K562 (cell line): ENCODE results near the gene G6PC3. TPM values are rescaled to one million over a fixed set of nuclear protein-coding genes. Genes with fewer than 3 reads are reported as not detected.

Source experiments
- ATAC-seq: fragments of 200-7000 bp; cut with Tn5 transposase; 3 replicates; pipeline ENCODE4 v1.9.1; 2020; ENCODE audit warnings: moderate library complexity
- BruUV-seq: library from RNA; stranded (reverse); fragments of 400-500 nt; replicated peaks from 2 replicates; lab custom pipeline; 2021; lab: Mats Ljungman, UMichigan
- CTCF ChIA-PET: fragments of 300-600 bp; formaldehyde crosslinking; extraction: SDS; loops from one replicate; lab custom pipeline; 2021; ENCODE audit warnings: low intra/inter-chr PET ratio; lab: Yijun Ruan, JAX
- POLR2A ChIA-PET: fragments of 300-600, 350-650 bp; sonication (Branson Sonifier 250); formaldehyde crosslinking; extraction: SDS; loops from one replicate; lab custom pipeline; 2021; ENCODE audit warnings: antibody characterized with exemption, inconsistent platforms; lab: Yijun Ruan, JAX
- DNase-seq, 4 experiments: peaks; one replicate each; pipeline versions ENCODE4 v3.0.0 to v3.0.0-alpha.2; 2011 to 2018; ENCODE audit warnings: low spot score in 3 of 4, mixed read lengths in 3 of 4; ENCODE audit errors: extremely low read depth in 1 of 4
- FAIRE-seq: peaks from 2 replicates; lab custom pipeline; 2011; peaks lifted over from hg19 to GRCh38; lab: Jason Lieb, UNC
- H2AFZ ChIP-seq: 2 replicates; pipeline ENCODE4 v1.6.0; 2011; ENCODE audit warnings: low read depth, low read length, control low read depth, inconsistent platforms
- H3K27ac ChIP-seq: fragments of 200-600 bp; 3 replicates; pipeline ENCODE4 v1.8.0; 2011; ENCODE audit warnings: low read depth, mild to moderate bottlenecking, control low read depth, inconsistent platforms, low read length, moderate library complexity, mixed read lengths; ENCODE audit errors: extremely low read depth
- H3K27me3 ChIP-seq, 2 experiments: fragments of 300-600 bp in 1 of 2; 2 replicates in 1 of 2; 3 replicates in 1 of 2; pipeline versions ENCODE4 v1.6.0 to v1.8.0; 2011; ENCODE audit warnings: inconsistent platforms in 2 of 2, low read length in 2 of 2, mild to moderate bottlenecking in 1 of 2, mixed read lengths in 1 of 2, moderate library complexity in 1 of 2; ENCODE audit not compliant: control insufficient read depth in 2 of 2, insufficient read depth in 2 of 2
- H3K36me3 ChIP-seq: fragments of 300-600 bp; 3 replicates; pipeline ENCODE4 v1.8.0; 2011; ENCODE audit warnings: mild to moderate bottlenecking, low read length, inconsistent platforms; ENCODE audit not compliant: control insufficient read depth, insufficient read depth
- H3K4me1 ChIP-seq, 2 experiments: fragments of 200-600 bp in 1 of 2; replicated peaks in 1 of 2; 2 replicates in 1 of 2; 3 replicates in 1 of 2; pipeline versions ENCODE4 v1.5.1 to v1.8.0; 2011; ENCODE audit warnings: inconsistent platforms in 2 of 2, low read length in 2 of 2, mild to moderate bottlenecking in 1 of 2, mixed read lengths in 1 of 2, moderate library complexity in 1 of 2; ENCODE audit not compliant: control insufficient read depth in 2 of 2, insufficient read depth in 2 of 2
- H3K4me2 ChIP-seq: 2 replicates; pipeline ENCODE4 v1.6.1; 2011; ENCODE audit warnings: low read length, control low read depth, inconsistent platforms, mixed read lengths; ENCODE audit not compliant: insufficient read depth
- H3K4me3 ChIP-seq: fragments of 200-600 bp; sonication (generic), shearing (Covaris generic); 2 replicates; pipeline ENCODE4 v1.5.1; 2016; ENCODE audit warnings: control low read depth, inconsistent platforms
- H3K79me2 ChIP-seq: fragments of 200-600 bp; 3 replicates; pipeline ENCODE4 v1.8.0; 2011; ENCODE audit warnings: low read length, inconsistent platforms; ENCODE audit not compliant: control insufficient read depth, insufficient read depth
- H3K9ac ChIP-seq, 2 experiments: 2 replicates each; pipeline versions ENCODE4 v1.6.0 to v1.6.1; 2011; ENCODE audit warnings: low read depth in 2 of 2, low read length in 2 of 2, control low read depth in 1 of 2, inconsistent platforms in 1 of 2, mild to moderate bottlenecking in 1 of 2, mixed read lengths in 1 of 2; ENCODE audit not compliant: insufficient read depth in 1 of 2
- H3K9me1 ChIP-seq: one replicate; pipeline ENCODE4 v1.6.0; 2011; ENCODE audit warnings: inconsistent platforms, mild to moderate bottlenecking, low read length, moderate library complexity; ENCODE audit not compliant: control insufficient read depth, insufficient read depth
- H3K9me3 ChIP-seq: replicated peaks from 2 replicates; pipeline ENCODE4 v1.5.1; 2011; ENCODE audit warnings: low read depth, low read length, inconsistent platforms; ENCODE audit not compliant: control insufficient read depth, insufficient read depth
- H4K20me1 ChIP-seq: replicated peaks from 2 replicates; pipeline ENCODE4 v1.6.1; 2011; ENCODE audit warnings: low read length, inconsistent platforms, mixed read lengths; ENCODE audit not compliant: control insufficient read depth, insufficient read depth
- ETS2 ChIP-seq: IDR thresholded peaks from 2 replicates; pipeline ENCODE4 v1.6.1; 2016; ENCODE audit warnings: borderline replicate concordance, missing genetic modification characterization, mild to moderate bottlenecking, moderate library complexity, missing compliant biosample characterization; ENCODE audit not compliant: poor library complexity, severe bottlenecking
- GTF2E2 ChIP-seq: fragments of 200-800 bp; sonication (Bioruptor generic); IDR thresholded peaks from 2 replicates; pipeline ENCODE4 v1.6.1; 2016; ENCODE audit warnings: missing genetic modification characterization, missing compliant biosample characterization
- SUPT5H ChIP-seq: fragments of 450-650 bp; IDR thresholded peaks from 2 replicates; pipeline ENCODE4 v1.6.1; 2016
- ZNF431 ChIP-seq: sonication (generic); formaldehyde crosslinking; IDR thresholded peaks from 2 replicates; pipeline ENCODE4 v1.8.0; 2022; ENCODE audit warnings: mild to moderate bottlenecking, missing genetic modification reagents
- ZNF445 ChIP-seq: fragments of 250-450 bp; sonication (Bioruptor Pico); IDR thresholded peaks from 2 replicates; pipeline ENCODE4 v1.4.0; 2020; ENCODE audit warnings: low read depth, mild to moderate bottlenecking, moderate library complexity
- ZNF764 ChIP-seq: fragments of 250-450 bp; sonication (Bioruptor Pico); IDR thresholded peaks from 2 replicates; pipeline ENCODE4 v1.4.0; 2020; ENCODE audit warnings: low read depth, mild to moderate bottlenecking, moderate library complexity
- WGBS: fragments of 100-300 bp; shearing (Covaris generic); methylation state at CpG from one replicate; pipeline ENCODE4 v1.1.6; 2016; ENCODE audit warnings: low coverage, mixed read lengths; ENCODE audit not compliant: insufficient coverage; ENCODE audit errors: missing lambda C conversion rate; 5-methylcytosine and 5-hydroxymethylcytosine counted together
- in situ Hi-C: fragments of 300-500 bp; cut with MboI; formaldehyde crosslinking; loops from 4 replicates; pipeline ENCODE4 v1.15.0; 2018; ENCODE audit warnings: inconsistent platforms, mixed read lengths
- intact Hi-C: fragments of 100-400 bp; cut with micrococcal nuclease; formaldehyde crosslinking; loops from 2 replicates; pipeline ENCODE4 v1.14.2; 2022
- polyA plus RNA-seq, 8 experiments: library from polyadenylated mRNA; depleted of rRNA in 4 of 8; stranded (reverse) in 5 of 8; unstranded in 3 of 8; fragments of >200 nt; fragmentation: Nextera tagmentation in 2 of 8; fragmentation: Illumina TruSeq in 1 of 8; extraction: Ambion mirVana in 2 of 8; extraction: Trizol in 1 of 8; gene quantifications; 2 replicates each; pipeline versions ENCODE4 v1.2.1 to v1.2.3, GENCODE V29; 2011 to 2014; ENCODE audit warnings: inconsistent platforms in 1 of 8, missing spikeins in 1 of 8
- total RNA-seq, 7 experiments: library from RNA; depleted of rRNA in 6 of 7; stranded (reverse); fragments of >200 nt in 6 of 7; fragmentation: Illumina TruSeq in 2 of 7; extraction: Trizol in 2 of 7; gene quantifications; 2 replicates each; pipeline versions ENCODE4 v1.2.1 to v1.2.3, GENCODE V29; 2011 to 2021; ENCODE audit warnings: low replicate concordance in 1 of 7
- TF ChIP-seq, protein P1 (sequence below): sonication (generic); IDR thresholded peaks from 2 replicates; pipeline ENCODE4 v1.6.1; 2016
- TF ChIP-seq, protein P2 (sequence below): fragments of 150-350 bp; conservative IDR thresholded peaks from 2 replicates; pipeline ENCODE4 v1.6.1; 2014; ENCODE audit warnings: low read length
- TF ChIP-seq, protein P3 (sequence below): sonication (generic); formaldehyde crosslinking; IDR thresholded peaks from 2 replicates; pipeline ENCODE4 v1.8.1; 2023; ENCODE audit warnings: missing genetic modification reagents, mild to moderate bottlenecking, borderline replicate concordance
- TF ChIP-seq, protein P4 (sequence below): fragments of 450-650 bp; IDR thresholded peaks from 2 replicates; pipeline ENCODE4 v1.6.1; 2014; ENCODE audit warnings: low read depth, mild to moderate bottlenecking, moderate library complexity, borderline replicate concordance

Gene G6PC3
- total and polyA plus RNA-seq, 9 of the 15 experiments (the other 6 are each of a cell fraction or from before 2014, with no cell fraction given), result 10.4 to 57.8 (median 31.1) TPM

DNA sequence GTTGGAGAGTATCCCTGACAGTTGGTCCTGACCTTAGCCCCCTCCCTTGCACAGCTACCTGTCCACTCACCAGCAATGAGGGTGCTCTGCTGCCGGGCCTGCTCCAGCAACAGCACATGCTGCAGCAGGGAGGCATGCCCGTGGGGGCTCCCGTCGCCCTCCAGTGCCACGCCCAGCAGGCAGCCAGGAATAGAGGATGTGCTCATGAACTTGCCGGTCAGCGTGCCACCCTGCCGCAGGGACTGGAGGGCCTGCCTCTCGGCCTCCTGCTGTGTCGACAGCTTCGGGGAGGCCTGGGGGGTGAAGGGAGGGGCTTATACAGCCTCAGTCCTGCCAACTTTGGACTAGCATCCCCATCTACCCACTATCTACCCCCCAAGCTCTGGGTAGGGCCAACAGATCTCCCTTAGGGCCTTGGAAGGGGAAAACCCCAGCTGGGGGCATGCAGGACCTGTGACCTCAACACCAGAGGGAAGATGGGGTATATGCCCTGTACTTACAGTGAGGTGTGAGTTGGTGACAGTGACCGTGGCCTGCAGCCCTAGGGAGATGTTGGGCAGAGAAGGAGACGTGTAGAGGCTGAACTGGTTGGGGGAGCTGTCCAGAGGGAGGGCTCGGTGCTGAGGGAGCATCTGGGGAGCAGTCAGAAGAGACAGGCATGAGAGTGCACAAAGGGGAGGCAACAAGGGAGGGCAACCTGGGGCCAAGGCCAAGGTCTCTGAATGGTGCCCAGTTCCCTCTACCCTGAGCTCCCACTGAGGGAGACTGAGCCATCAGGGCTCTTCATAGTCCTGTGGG is 20.9 kb downstream of the G6PC3 start:
- no peaks in the 10 kb centered on the region for H3K9me1 ChIP-seq
- no peaks in the 10 kb centered on the region for H4K20me1 ChIP-seq
- 80% methylated on average over 13 of the region's 14 CpGs for WGBS
- TF ChIP-seq ZNF445 (no peak), GTF2E2 (no peak), ZNF431 (CRISPR knock-in tag) (no peak), ZNF764 (CRISPR knock-in tag) (no peak), SUPT5H (no peak), ETS2 (tag) (no peak)
- TF ChIP-seq, protein P1, sequence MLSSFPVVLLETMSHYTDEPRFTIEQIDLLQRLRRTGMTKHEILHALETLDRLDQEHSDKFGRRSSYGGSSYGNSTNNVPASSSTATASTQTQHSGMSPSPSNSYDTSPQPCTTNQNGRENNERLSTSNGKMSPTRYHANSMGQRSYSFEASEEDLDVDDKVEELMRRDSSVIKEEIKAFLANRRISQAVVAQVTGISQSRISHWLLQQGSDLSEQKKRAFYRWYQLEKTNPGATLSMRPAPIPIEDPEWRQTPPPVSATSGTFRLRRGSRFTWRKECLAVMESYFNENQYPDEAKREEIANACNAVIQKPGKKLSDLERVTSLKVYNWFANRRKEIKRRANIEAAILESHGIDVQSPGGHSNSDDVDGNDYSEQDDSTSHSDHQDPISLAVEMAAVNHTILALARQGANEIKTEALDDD, result no peak
- TF ChIP-seq, protein P2, sequence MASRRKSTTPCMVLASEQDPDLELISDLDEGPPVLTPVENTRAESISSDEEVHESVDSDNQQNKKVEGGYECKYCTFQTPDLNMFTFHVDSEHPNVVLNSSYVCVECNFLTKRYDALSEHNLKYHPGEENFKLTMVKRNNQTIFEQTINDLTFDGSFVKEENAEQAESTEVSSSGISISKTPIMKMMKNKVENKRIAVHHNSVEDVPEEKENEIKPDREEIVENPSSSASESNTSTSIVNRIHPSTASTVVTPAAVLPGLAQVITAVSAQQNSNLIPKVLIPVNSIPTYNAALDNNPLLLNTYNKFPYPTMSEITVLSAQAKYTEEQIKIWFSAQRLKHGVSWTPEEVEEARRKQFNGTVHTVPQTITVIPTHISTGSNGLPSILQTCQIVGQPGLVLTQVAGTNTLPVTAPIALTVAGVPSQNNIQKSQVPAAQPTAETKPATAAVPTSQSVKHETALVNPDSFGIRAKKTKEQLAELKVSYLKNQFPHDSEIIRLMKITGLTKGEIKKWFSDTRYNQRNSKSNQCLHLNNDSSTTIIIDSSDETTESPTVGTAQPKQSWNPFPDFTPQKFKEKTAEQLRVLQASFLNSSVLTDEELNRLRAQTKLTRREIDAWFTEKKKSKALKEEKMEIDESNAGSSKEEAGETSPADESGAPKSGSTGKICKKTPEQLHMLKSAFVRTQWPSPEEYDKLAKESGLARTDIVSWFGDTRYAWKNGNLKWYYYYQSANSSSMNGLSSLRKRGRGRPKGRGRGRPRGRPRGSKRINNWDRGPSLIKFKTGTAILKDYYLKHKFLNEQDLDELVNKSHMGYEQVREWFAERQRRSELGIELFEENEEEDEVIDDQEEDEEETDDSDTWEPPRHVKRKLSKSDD, result no peak
- TF ChIP-seq, protein P3, sequence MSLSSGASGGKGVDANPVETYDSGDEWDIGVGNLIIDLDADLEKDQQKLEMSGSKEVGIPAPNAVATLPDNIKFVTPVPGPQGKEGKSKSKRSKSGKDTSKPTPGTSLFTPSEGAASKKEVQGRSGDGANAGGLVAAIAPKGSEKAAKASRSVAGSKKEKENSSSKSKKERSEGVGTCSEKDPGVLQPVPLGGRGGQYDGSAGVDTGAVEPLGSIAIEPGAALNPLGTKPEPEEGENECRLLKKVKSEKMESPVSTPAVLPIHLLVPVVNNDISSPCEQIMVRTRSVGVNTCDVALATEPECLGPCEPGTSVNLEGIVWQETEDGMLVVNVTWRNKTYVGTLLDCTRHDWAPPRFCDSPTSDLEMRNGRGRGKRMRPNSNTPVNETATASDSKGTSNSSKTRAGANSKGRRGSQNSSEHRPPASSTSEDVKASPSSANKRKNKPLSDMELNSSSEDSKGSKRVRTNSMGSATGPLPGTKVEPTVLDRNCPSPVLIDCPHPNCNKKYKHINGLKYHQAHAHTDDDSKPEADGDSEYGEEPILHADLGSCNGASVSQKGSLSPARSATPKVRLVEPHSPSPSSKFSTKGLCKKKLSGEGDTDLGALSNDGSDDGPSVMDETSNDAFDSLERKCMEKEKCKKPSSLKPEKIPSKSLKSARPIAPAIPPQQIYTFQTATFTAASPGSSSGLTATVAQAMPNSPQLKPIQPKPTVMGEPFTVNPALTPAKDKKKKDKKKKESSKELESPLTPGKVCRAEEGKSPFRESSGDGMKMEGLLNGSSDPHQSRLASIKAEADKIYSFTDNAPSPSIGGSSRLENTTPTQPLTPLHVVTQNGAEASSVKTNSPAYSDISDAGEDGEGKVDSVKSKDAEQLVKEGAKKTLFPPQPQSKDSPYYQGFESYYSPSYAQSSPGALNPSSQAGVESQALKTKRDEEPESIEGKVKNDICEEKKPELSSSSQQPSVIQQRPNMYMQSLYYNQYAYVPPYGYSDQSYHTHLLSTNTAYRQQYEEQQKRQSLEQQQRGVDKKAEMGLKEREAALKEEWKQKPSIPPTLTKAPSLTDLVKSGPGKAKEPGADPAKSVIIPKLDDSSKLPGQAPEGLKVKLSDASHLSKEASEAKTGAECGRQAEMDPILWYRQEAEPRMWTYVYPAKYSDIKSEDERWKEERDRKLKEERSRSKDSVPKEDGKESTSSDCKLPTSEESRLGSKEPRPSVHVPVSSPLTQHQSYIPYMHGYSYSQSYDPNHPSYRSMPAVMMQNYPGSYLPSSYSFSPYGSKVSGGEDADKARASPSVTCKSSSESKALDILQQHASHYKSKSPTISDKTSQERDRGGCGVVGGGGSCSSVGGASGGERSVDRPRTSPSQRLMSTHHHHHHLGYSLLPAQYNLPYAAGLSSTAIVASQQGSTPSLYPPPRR (CRISPR knock-in tag), result no peak
- TF ChIP-seq, protein P4, sequence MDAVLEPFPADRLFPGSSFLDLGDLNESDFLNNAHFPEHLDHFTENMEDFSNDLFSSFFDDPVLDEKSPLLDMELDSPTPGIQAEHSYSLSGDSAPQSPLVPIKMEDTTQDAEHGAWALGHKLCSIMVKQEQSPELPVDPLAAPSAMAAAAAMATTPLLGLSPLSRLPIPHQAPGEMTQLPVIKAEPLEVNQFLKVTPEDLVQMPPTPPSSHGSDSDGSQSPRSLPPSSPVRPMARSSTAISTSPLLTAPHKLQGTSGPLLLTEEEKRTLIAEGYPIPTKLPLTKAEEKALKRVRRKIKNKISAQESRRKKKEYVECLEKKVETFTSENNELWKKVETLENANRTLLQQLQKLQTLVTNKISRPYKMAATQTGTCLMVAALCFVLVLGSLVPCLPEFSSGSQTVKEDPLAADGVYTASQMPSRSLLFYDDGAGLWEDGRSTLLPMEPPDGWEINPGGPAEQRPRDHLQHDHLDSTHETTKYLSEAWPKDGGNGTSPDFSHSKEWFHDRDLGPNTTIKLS, result no peak
- peaks cover 12% of the 10 kb centered on the region; the same call in 1 of the 3 replicates for H3K36me3 ChIP-seq
- H3K27ac ChIP-seq, result no peak overlapping the region
- in situ Hi-C loops, result no loop called here
- H3K79me2 ChIP-seq, result no peaks in the 10 kb centered on the region
- no peak for ATAC-seq
- DNase-seq, result no peak
- no peak overlapping the region; a peak in 1 of 4 replicates for H3K9ac ChIP-seq
- H2AFZ ChIP-seq, result no peak overlapping the region
- no TSS peak for BruUV-seq
- no peaks in the 10 kb centered on the region for H3K27me3 ChIP-seq
- no peak for FAIRE-seq
- no peak overlapping the region for H3K4me3 ChIP-seq
- no peak overlapping the region for H3K4me2 ChIP-seq
- intact Hi-C loops, result no loop called here
- CTCF ChIA-PET, result no interaction called here
- no peaks in the 10 kb centered on the region for H3K9me3 ChIP-seq
- POLR2A ChIA-PET, result interaction anchor here (0.6 to 1.0 kb wide), 2 partner anchors 8 to 12 kb away, joined by 3 read pairs; no protein-coding TSS in a partner anchor
- peaks cover 29 to 52% of the 10 kb centered on the region in 2 experiments for H3K4me1 ChIP-seq
